Activated naive CD8-positive, alpha-beta T cell treated with anti-CD3 and anti-CD28 coated beads, Interleukin-2, amount 50 U/mL, for 24 hours (primary cell): ENCODE results near the gene CDC5L.
A peak's percentile ranks its signal among the peaks of the same experiment; 100 is the strongest.

Experiments
- ATAC-seq: fragments of 150-1000 bp; cut with Tn5 transposase; one replicate; pipeline ENCODE4 v1.10.0; 2021
- DNase-seq: peaks from one replicate; pipeline ENCODE4 v3.0.0; 2021
- H3K27ac Mint-ChIP-seq: one replicate; pipeline ENCODE4 v1.8.0; 2021; ENCODE audit warnings: mild to moderate bottlenecking, mixed read lengths
- H3K27me3 Mint-ChIP-seq: one replicate; pipeline ENCODE4 v1.8.0; 2021; ENCODE audit warnings: mixed read lengths
- H3K36me3 Mint-ChIP-seq: one replicate; pipeline ENCODE4 v1.8.0; 2021; ENCODE audit warnings: low read depth, mixed read lengths
- H3K4me1 Mint-ChIP-seq: one replicate; pipeline ENCODE4 v1.8.0; 2021; ENCODE audit warnings: mixed read lengths
- H3K4me3 Mint-ChIP-seq: one replicate; pipeline ENCODE4 v1.8.0; 2021; ENCODE audit warnings: mild to moderate bottlenecking, moderate library complexity, mixed read lengths
- H3K9me3 Mint-ChIP-seq: one replicate; pipeline ENCODE4 v1.8.0; 2021; ENCODE audit warnings: mixed read lengths

The CDC5L gene

GRCh38 chr6:44356487-44356886 lies 31.0 kb upstream of the CDC5L start:
- no peak for DNase-seq
- Mint-ChIP-seq H3K36me3 (no peaks in the 10 kb centered on the region), H3K4me3 (no peak overlapping the region)

GRCh38 chr6:44359973-44360372 lies 27.5 kb upstream of the CDC5L start:
- Mint-ChIP-seq H3K4me3 (no peak overlapping the region), H3K4me1 (no peaks in the 10 kb centered on the region), H3K27ac (no peak overlapping the region), H3K9me3 (no peaks in the 10 kb centered on the region), H3K36me3 (no peaks in the 10 kb centered on the region), H3K27me3 (peaks cover 14% of the 10 kb centered on the region)
- DNase-seq (no peak), ATAC-seq (no peak)

More at GRCh38 chr6:44356487-44356886, 31.0 kb upstream of the CDC5L start:
- H3K4me1 Mint-ChIP-seq: no peaks in the 10 kb centered on the region
- no peaks in the 10 kb centered on the region for H3K9me3 Mint-ChIP-seq
- H3K27ac Mint-ChIP-seq: no peak overlapping the region
- peaks cover 11% of the 10 kb centered on the region for H3K27me3 Mint-ChIP-seq
- no peak for ATAC-seq

GRCh38 chr6:44361947-44362346 lies 25.6 kb upstream of the CDC5L start:
- DNase-seq (no peak), ATAC-seq (no peak)
- no peak overlapping the region for H3K4me3 Mint-ChIP-seq
- H3K4me1 Mint-ChIP-seq: no peaks in the 10 kb centered on the region
- H3K9me3 Mint-ChIP-seq: no peaks in the 10 kb centered on the region
- peaks cover 13% of the 10 kb centered on the region for H3K27me3 Mint-ChIP-seq
- no peaks in the 10 kb centered on the region for H3K36me3 Mint-ChIP-seq
- H3K27ac Mint-ChIP-seq: no peak overlapping the region

- Mint-ChIP-seq H3K36me3 (no peaks in the 10 kb centered on the region), H3K9me3 (no peaks in the 10 kb centered on the region), H3K27ac (no peak overlapping the region), H3K4me1 (no peaks in the 10 kb centered on the region), H3K27me3 (peaks cover 10% of the 10 kb centered on the region), H3K4me3 (no peak overlapping the region)
- DNase-seq (no peak), ATAC-seq (no peak)
Measured at GRCh38 chr6:44363377-44363926, 24.1 kb upstream of the CDC5L start.

GRCh38 chr6:44366781-44367180 lies 20.7 kb upstream of the CDC5L start:
- no peaks in the 10 kb centered on the region for H3K4me1 Mint-ChIP-seq
- DNase-seq: no peak
- H3K27ac Mint-ChIP-seq: no peak overlapping the region
- ATAC-seq: no peak
- no peak overlapping the region for H3K4me3 Mint-ChIP-seq
- H3K36me3 Mint-ChIP-seq: no peaks in the 10 kb centered on the region
- no peaks in the 10 kb centered on the region for H3K9me3 Mint-ChIP-seq
- peaks cover 16% of the 10 kb centered on the region for H3K27me3 Mint-ChIP-seq

GRCh38 chr6:44367681-44368080 lies 19.8 kb upstream of the CDC5L start:
- no peak overlapping the region for H3K27ac Mint-ChIP-seq
- H3K9me3 Mint-ChIP-seq: no peaks in the 10 kb centered on the region
- no peaks in the 10 kb centered on the region for H3K36me3 Mint-ChIP-seq
- H3K27me3 Mint-ChIP-seq: peaks cover 16% of the 10 kb centered on the region
- no peak overlapping the region for H3K4me3 Mint-ChIP-seq
- H3K4me1 Mint-ChIP-seq: no peaks in the 10 kb centered on the region
- DNase-seq (no peak), ATAC-seq (no peak)

- peaks cover 13% of the 10 kb centered on the region for H3K27me3 Mint-ChIP-seq
- no peak overlapping the region for H3K4me3 Mint-ChIP-seq
- H3K4me1 Mint-ChIP-seq: no peaks in the 10 kb centered on the region
- no peaks in the 10 kb centered on the region for H3K36me3 Mint-ChIP-seq
- no peak for DNase-seq
- no peaks in the 10 kb centered on the region for H3K9me3 Mint-ChIP-seq
- no peak overlapping the region for H3K27ac Mint-ChIP-seq
- ATAC-seq: no peak
Measured at GRCh38 chr6:44373051-44373450, 14.5 kb upstream of the CDC5L start.

GRCh38 chr6:44373787-44374186 lies 13.7 kb upstream of the CDC5L start:
- DNase-seq (no peak), ATAC-seq (no peak)
- Mint-ChIP-seq H3K4me3 (no peak overlapping the region), H3K27me3 (peaks cover 9% of the 10 kb centered on the region), H3K9me3 (no peaks in the 10 kb centered on the region), H3K27ac (no peak overlapping the region), H3K4me1 (no peaks in the 10 kb centered on the region), H3K36me3 (no peaks in the 10 kb centered on the region)

GRCh38 chr6:44375071-44375470 lies 12.4 kb upstream of the CDC5L start:
- Mint-ChIP-seq H3K4me3 (no peak overlapping the region), H3K27me3 (peaks cover 6% of the 10 kb centered on the region), H3K36me3 (no peaks in the 10 kb centered on the region), H3K9me3 (no peaks in the 10 kb centered on the region), H3K4me1 (no peaks in the 10 kb centered on the region), H3K27ac (no peak overlapping the region)
- DNase-seq (no peak), ATAC-seq (no peak)

- no peaks in the 10 kb centered on the region for H3K9me3 Mint-ChIP-seq
- H3K4me3 Mint-ChIP-seq: no peak overlapping the region
- peaks cover 6% of the 10 kb centered on the region for H3K27me3 Mint-ChIP-seq
- ATAC-seq: no peak
- H3K4me1 Mint-ChIP-seq: no peaks in the 10 kb centered on the region
- DNase-seq: no peak
- no peaks in the 10 kb centered on the region for H3K36me3 Mint-ChIP-seq
- H3K27ac Mint-ChIP-seq: no peak overlapping the region
Measured at GRCh38 chr6:44377484-44377883, 10.0 kb upstream of the CDC5L start.

GRCh38 chr6:44377971-44378370 lies 9.5 kb upstream of the CDC5L start:
- Mint-ChIP-seq H3K4me3 (no peak overlapping the region), H3K36me3 (no peaks in the 10 kb centered on the region), H3K27ac (no peak overlapping the region), H3K4me1 (no peaks in the 10 kb centered on the region), H3K9me3 (no peaks in the 10 kb centered on the region), H3K27me3 (peaks cover 6% of the 10 kb centered on the region)
- DNase-seq (no peak), ATAC-seq (no peak)

GRCh38 chr6:44381739-44382138 lies 5.8 kb upstream of the CDC5L start:
- no peaks in the 10 kb centered on the region for H3K36me3 Mint-ChIP-seq
- H3K27ac Mint-ChIP-seq: no peak overlapping the region
- H3K27me3 Mint-ChIP-seq: peaks cover 2% of the 10 kb centered on the region
- peaks cover 4% of the 10 kb centered on the region for H3K4me1 Mint-ChIP-seq
- ATAC-seq: no peak
- DNase-seq: no peak
- H3K4me3 Mint-ChIP-seq: no peak overlapping the region
- H3K9me3 Mint-ChIP-seq: no peaks in the 10 kb centered on the region

- peak overlapping the region; percentile 98 for H3K4me3 Mint-ChIP-seq
- H3K27me3 Mint-ChIP-seq: peaks cover 3% of the 10 kb centered on the region
- DNase-seq (no peak), ATAC-seq (no peak)
- H3K27ac Mint-ChIP-seq: peak overlapping the region; percentile 99
- H3K36me3 Mint-ChIP-seq: peaks cover 27% of the 10 kb centered on the region
- H3K4me1 Mint-ChIP-seq: peaks cover 38% of the 10 kb centered on the region
- no peaks in the 10 kb centered on the region for H3K9me3 Mint-ChIP-seq
Measured at GRCh38 chr6:44386364-44386928, 1.1 kb upstream of the CDC5L start.

- ATAC-seq (peak; percentile 13), DNase-seq (no peak)
- H3K4me3 Mint-ChIP-seq: peak overlapping the region; percentile 98
- peaks cover 3% of the 10 kb centered on the region for H3K27me3 Mint-ChIP-seq
- H3K9me3 Mint-ChIP-seq: no peaks in the 10 kb centered on the region
- H3K4me1 Mint-ChIP-seq: peaks cover 43% of the 10 kb centered on the region
- H3K27ac Mint-ChIP-seq: peak overlapping the region; percentile 99
- peaks cover 32% of the 10 kb centered on the region for H3K36me3 Mint-ChIP-seq
Measured at GRCh38 chr6:44386929-44387345, 569 bp upstream of the CDC5L start.

GRCh38 chr6:44388135-44388487 lies 605 bp downstream of the CDC5L start:
- H3K36me3 Mint-ChIP-seq: peaks cover 44% of the 10 kb centered on the region
- DNase-seq: no peak
- H3K4me3 Mint-ChIP-seq: peak overlapping the region; percentile 98

GRCh38 chr6:44388887-44389286 lies 1.4 kb downstream of the CDC5L start:
- ATAC-seq (no peak), DNase-seq (no peak)
- peaks cover 3% of the 10 kb centered on the region for H3K27me3 Mint-ChIP-seq
- peaks cover 48% of the 10 kb centered on the region for H3K36me3 Mint-ChIP-seq
- peak overlapping the region; percentile 99 for H3K27ac Mint-ChIP-seq
- peak overlapping the region; percentile 98 for H3K4me3 Mint-ChIP-seq
- H3K9me3 Mint-ChIP-seq: no peaks in the 10 kb centered on the region
- H3K4me1 Mint-ChIP-seq: peaks cover 43% of the 10 kb centered on the region

More at GRCh38 chr6:44388135-44388487, 605 bp downstream of the CDC5L start:
- peak overlapping the region; percentile 99 for H3K27ac Mint-ChIP-seq
- peaks cover 3% of the 10 kb centered on the region for H3K27me3 Mint-ChIP-seq
- H3K4me1 Mint-ChIP-seq: peaks cover 43% of the 10 kb centered on the region
- no peaks in the 10 kb centered on the region for H3K9me3 Mint-ChIP-seq
- ATAC-seq: no peak
